Liver (tissue), 9 donors: ENCODE measurements around the gene CKM. TPM values are rescaled to one million over a fixed set of nuclear protein-coding genes. Genes with fewer than 3 reads are reported as not detected.

ENCODE experiments used
- DNase-seq: peaks from one replicate; pipeline ENCODE4 v3.0.0-alpha.2; 2017; ENCODE audit warnings: low spot score
- H3K27ac ChIP-seq, 2 donors: one replicate each; pipeline ENCODE4 v1.7.0; 2013; ENCODE audit warnings: inconsistent platforms in 2 of 2, low read length in 2 of 2, control low read depth in 1 of 2, low read depth in 1 of 2, mild to moderate bottlenecking in 1 of 2
- H3K27me3 ChIP-seq, 4 donors: one replicate each; pipeline versions ENCODE4 v1.6.1 to v1.7.0; 2013; ENCODE audit warnings: low read length in 3 of 4, inconsistent platforms in 1 of 4, mild to moderate bottlenecking in 1 of 4, moderate library complexity in 1 of 4; ENCODE audit not compliant: control insufficient read depth in 4 of 4, insufficient read depth in 4 of 4
- H3K36me3 ChIP-seq, 4 donors: one replicate each; pipeline versions ENCODE4 v1.6.1 to v1.7.0; 2013; ENCODE audit warnings: low read length in 3 of 4, mild to moderate bottlenecking in 3 of 4, low read depth in 1 of 4, moderate library complexity in 1 of 4; ENCODE audit not compliant: control insufficient read depth in 4 of 4, insufficient read depth in 3 of 4
- H3K4me1 ChIP-seq, 4 donors: one replicate each; pipeline versions ENCODE4 v1.6.1 to v1.7.0; 2013; ENCODE audit warnings: low read length in 3 of 4, mild to moderate bottlenecking in 3 of 4, moderate library complexity in 1 of 4; ENCODE audit not compliant: control insufficient read depth in 4 of 4, insufficient read depth in 4 of 4
- H3K4me3 ChIP-seq, 3 donors: one replicate each; pipeline versions ENCODE4 v1.6.1 to v1.7.0; 2013; ENCODE audit warnings: low read length in 3 of 3, control low read depth in 1 of 3, low read depth in 1 of 3, mild to moderate bottlenecking in 1 of 3
- H3K9ac ChIP-seq, 2 donors: one replicate each; pipeline ENCODE4 v1.7.0; 2013; ENCODE audit warnings: low read length in 2 of 2, mild to moderate bottlenecking in 2 of 2, moderate library complexity in 2 of 2, control low read depth in 1 of 2, low read depth in 1 of 2
- H3K9me3 ChIP-seq, 4 donors: one replicate each; pipeline versions ENCODE4 v1.6.1 to v1.7.0; 2013; ENCODE audit warnings: low read length in 3 of 4; ENCODE audit not compliant: control insufficient read depth in 4 of 4
- ATF3 ChIP-seq: IDR thresholded peaks from 2 replicates; pipeline ENCODE4 v1.6.1; 2016; ENCODE audit warnings: antibody characterized with exemption
- EGR1 ChIP-seq, 2 donors: IDR thresholded peaks; 2 replicates each; pipeline ENCODE4 v1.6.1; 2016 to 2018; ENCODE audit warnings: antibody characterized with exemption in 2 of 2, low read depth in 2 of 2
- FOXA1 ChIP-seq: IDR thresholded peaks from 2 replicates; pipeline ENCODE4 v1.6.1; 2016; ENCODE audit warnings: antibody characterized with exemption
- FOXA2 ChIP-seq: IDR thresholded peaks from 2 replicates; pipeline ENCODE4 v1.6.1; 2016; ENCODE audit warnings: antibody characterized with exemption
- GABPA ChIP-seq, 2 donors: IDR thresholded peaks in 1 of 2; conservative IDR thresholded peaks in 1 of 2; 2 replicates each; pipeline ENCODE4 v1.6.1; 2016; ENCODE audit warnings: antibody characterized with exemption in 2 of 2, mild to moderate bottlenecking in 1 of 2, moderate library complexity in 1 of 2
- HNF4A ChIP-seq, 2 donors: conservative IDR thresholded peaks; 2 replicates each; pipeline ENCODE4 v1.6.1; 2016; ENCODE audit warnings: antibody characterized with exemption in 2 of 2, mild to moderate bottlenecking in 2 of 2
- HNF4G ChIP-seq: IDR thresholded peaks from 2 replicates; pipeline ENCODE4 v1.6.1; 2016; ENCODE audit warnings: antibody characterized with exemption
- JUND ChIP-seq, 2 donors: IDR thresholded peaks; 2 replicates each; pipeline ENCODE4 v1.6.1; 2016; ENCODE audit warnings: antibody characterized with exemption in 2 of 2
- MAX ChIP-seq: IDR thresholded peaks from 2 replicates; pipeline ENCODE4 v1.6.1; 2016; ENCODE audit warnings: antibody characterized with exemption
- NR2F2 ChIP-seq: IDR thresholded peaks from 2 replicates; pipeline ENCODE4 v1.6.1; 2016; ENCODE audit warnings: antibody characterized with exemption
- RAD21 ChIP-seq, 2 donors: IDR thresholded peaks; 2 replicates each; pipeline ENCODE4 v1.6.1; 2016; ENCODE audit warnings: antibody characterized with exemption in 2 of 2, mild to moderate bottlenecking in 2 of 2
- RXRA ChIP-seq, 2 donors: IDR thresholded peaks; 2 replicates each; pipeline ENCODE4 v1.6.1; 2017 to 2018; ENCODE audit warnings: antibody characterized with exemption in 2 of 2, mild to moderate bottlenecking in 1 of 2
- SP1 ChIP-seq: IDR thresholded peaks from 2 replicates; pipeline ENCODE4 v1.6.1; 2018; ENCODE audit warnings: antibody characterized with exemption, mild to moderate bottlenecking
- TAF1 ChIP-seq: conservative IDR thresholded peaks from 2 replicates; pipeline ENCODE4 v1.6.1; 2016; ENCODE audit warnings: antibody characterized with exemption, mild to moderate bottlenecking
- YY1 ChIP-seq: IDR thresholded peaks from 2 replicates; pipeline ENCODE4 v1.6.1; 2016; ENCODE audit warnings: antibody characterized with exemption, mild to moderate bottlenecking
- WGBS: extraction: QIAGEN DNeasy Blood & Tissue Kit; methylation state at CpG from one replicate; pipeline ENCODE4 v1.1.7; 2013; 5-methylcytosine and 5-hydroxymethylcytosine counted together
- polyA plus RNA-seq, 2 donors: library from polyadenylated mRNA; stranded (reverse) in 1 of 2; unstranded in 1 of 2; fragments of 200-250 nt in 1 of 2; fragments of >200 nt in 1 of 2; fragmentation: Nextera tagmentation in 1 of 2; extraction: Ambion mirVana in 1 of 2; gene quantifications; one replicate each; pipeline versions ENCODE4 v1.2.1 to v1.2.3, GENCODE V29; 2013 to 2015
- total RNA-seq, 2 donors: library from RNA; depleted of rRNA; stranded (reverse); fragments of >200 nt; gene quantifications; one replicate each; pipeline ENCODE4 v1.2.3, GENCODE V29; 2014
- TF ChIP-seq, protein P1 (sequence below): IDR thresholded peaks from 2 replicates; pipeline ENCODE4 v1.6.1; 2016; ENCODE audit warnings: antibody characterized with exemption, mild to moderate bottlenecking
- donor health status: healthy.
- donor health status: healthy.
- donor health status: healthy.
- donor health status: healthy.
- donor health status: healthy.

CKM gene
- total and polyA plus RNA-seq, 4 donors, result 0.05 to 0.37 (median 0.17) TPM; not detected in 1

- no peak for DNase-seq
- peaks cover 6 to 11% (median 8%) of the 10 kb centered on the region in 4 donors for H3K4me1 ChIP-seq
- peak within 1 kb of the TSS in 1 of 3 donors; percentile 39 for H3K4me3 ChIP-seq
- no peaks in the 10 kb centered on the region for H3K9me3 ChIP-seq
- no peaks in the 10 kb centered on the region for H3K36me3 ChIP-seq
- H3K27ac ChIP-seq, result no peak within 1 kb of the TSS
- no peaks in the 10 kb centered on the region for H3K27me3 ChIP-seq
- TF ChIP-seq YY1 (no peak), HNF4G (no peak), RXRA (IDR thresholded peaks at IDR 0.05) (no peak), JUND (IDR thresholded peaks at IDR 0.05) (no peak), FOXA2 (no peak), FOXA1 (no peak), ATF3 (no peak), EGR1 (IDR thresholded peaks at IDR 0.05; ENCODE audit: low read depth in 2 of 2) (no peak), SP1 (no peak), RAD21 (IDR thresholded peaks at IDR 0.05) (no peak), HNF4A (conservative IDR thresholded peaks at IDR 0.05) (no peak), NR2F2 (no peak)
- TF ChIP-seq, protein P1, sequence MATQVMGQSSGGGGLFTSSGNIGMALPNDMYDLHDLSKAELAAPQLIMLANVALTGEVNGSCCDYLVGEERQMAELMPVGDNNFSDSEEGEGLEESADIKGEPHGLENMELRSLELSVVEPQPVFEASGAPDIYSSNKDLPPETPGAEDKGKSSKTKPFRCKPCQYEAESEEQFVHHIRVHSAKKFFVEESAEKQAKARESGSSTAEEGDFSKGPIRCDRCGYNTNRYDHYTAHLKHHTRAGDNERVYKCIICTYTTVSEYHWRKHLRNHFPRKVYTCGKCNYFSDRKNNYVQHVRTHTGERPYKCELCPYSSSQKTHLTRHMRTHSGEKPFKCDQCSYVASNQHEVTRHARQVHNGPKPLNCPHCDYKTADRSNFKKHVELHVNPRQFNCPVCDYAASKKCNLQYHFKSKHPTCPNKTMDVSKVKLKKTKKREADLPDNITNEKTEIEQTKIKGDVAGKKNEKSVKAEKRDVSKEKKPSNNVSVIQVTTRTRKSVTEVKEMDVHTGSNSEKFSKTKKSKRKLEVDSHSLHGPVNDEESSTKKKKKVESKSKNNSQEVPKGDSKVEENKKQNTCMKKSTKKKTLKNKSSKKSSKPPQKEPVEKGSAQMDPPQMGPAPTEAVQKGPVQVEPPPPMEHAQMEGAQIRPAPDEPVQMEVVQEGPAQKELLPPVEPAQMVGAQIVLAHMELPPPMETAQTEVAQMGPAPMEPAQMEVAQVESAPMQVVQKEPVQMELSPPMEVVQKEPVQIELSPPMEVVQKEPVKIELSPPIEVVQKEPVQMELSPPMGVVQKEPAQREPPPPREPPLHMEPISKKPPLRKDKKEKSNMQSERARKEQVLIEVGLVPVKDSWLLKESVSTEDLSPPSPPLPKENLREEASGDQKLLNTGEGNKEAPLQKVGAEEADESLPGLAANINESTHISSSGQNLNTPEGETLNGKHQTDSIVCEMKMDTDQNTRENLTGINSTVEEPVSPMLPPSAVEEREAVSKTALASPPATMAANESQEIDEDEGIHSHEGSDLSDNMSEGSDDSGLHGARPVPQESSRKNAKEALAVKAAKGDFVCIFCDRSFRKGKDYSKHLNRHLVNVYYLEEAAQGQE, result no peak
- WGBS, result 14% methylated on average over 50 of the region's 50 CpGs
- H3K9ac ChIP-seq, result no peak within 1 kb of the TSS
These were observed 17.7 kb upstream of the CKM start, which contains the start of gene KLC3 for GRCh38 chr19:45340232-45340898. Gene KLC3, plus strand, starts transcription at chr19:45340750. Its CDS starts 4,792 bp downstream, at chr19:45345542.

DNA sequence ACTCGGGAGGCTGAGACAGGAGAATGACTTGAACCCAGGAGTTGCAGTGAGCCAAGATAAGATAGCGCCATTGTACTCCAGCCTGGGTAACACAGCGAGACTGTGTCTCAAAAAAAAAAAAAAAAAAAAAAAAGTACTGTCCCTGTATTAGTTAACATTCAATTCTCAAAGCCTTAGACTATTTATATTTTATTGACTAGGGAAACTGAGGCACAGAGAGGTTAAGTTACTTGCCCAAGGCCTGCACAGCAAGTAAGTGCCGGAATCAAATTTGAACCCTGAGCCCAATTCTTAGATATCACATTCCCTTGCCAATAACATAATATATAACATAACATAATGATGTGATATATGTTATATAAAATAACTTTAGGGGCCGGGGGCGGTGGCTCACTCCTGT, 17.0 kb upstream of the CKM start:
- WGBS, result 85% methylated on average over 6 of the region's 6 CpGs
- no peak for DNase-seq
- no peaks in the 10 kb centered on the region for H3K27me3 ChIP-seq
- peaks cover 6 to 11% (median 8%) of the 10 kb centered on the region in 4 donors for H3K4me1 ChIP-seq
- no peaks in the 10 kb centered on the region for H3K9me3 ChIP-seq
- no peak for TF ChIP-seq YY1
- no peak for TF ChIP-seq GABPA (IDR thresholded peaks at IDR 0.05 in 1 of 2, conservative IDR thresholded peaks at IDR 0.05 in 1 of 2)
- no peak for TF ChIP-seq ATF3
- TF ChIP-seq MAX, result no peak
- no peak for TF ChIP-seq JUND (IDR thresholded peaks at IDR 0.05)
- no peak for TF ChIP-seq RAD21 (IDR thresholded peaks at IDR 0.05)
- TF ChIP-seq TAF1, result no peak
- TF ChIP-seq EGR1 (IDR thresholded peaks at IDR 0.05; ENCODE audit: low read depth in 2 of 2), result no peak
- H3K27ac ChIP-seq, result no peak overlapping the region
- no peak overlapping the region for H3K9ac ChIP-seq
- H3K4me3 ChIP-seq, result no peak overlapping the region
- H3K36me3 ChIP-seq, result no peaks in the 10 kb centered on the region
